Globus pallidus (tissue), 1 donor: Measurements from ENCODE around the gene TMEM69.
"Not testable (repeated sequence)": the region's sequence is repeated elsewhere in the genome, so short reads cannot be mapped to it uniquely, and the experiment has no call there.

Experiments used
- DNase-seq: peaks from one replicate; pipeline ENCODE4 v3.0.0-alpha.2; 2015; ENCODE audit warnings: low spot score

Gene TMEM69

GRCh38 chr1:45687754-45688740 is at the start of gene TMEM69:
Gene TMEM69, plus strand, starts transcription at chr1:45688181. Its CDS starts 2,888 bp downstream, at chr1:45691069.
- peak; percentile 86 for DNase-seq

GRCh38 chr1:45640293-45640692 is 47.7 kb upstream of the TMEM69 start:
- no peak for DNase-seq

- no peak for DNase-seq
These were observed 44.7 kb upstream of the TMEM69 start for GRCh38 chr1:45643321-45643720.

GRCh38 chr1:45643978-45644377 is 44.0 kb upstream of the TMEM69 start:
- DNase-seq: peak; percentile 35

GRCh38 chr1:45644661-45645060 is 43.3 kb upstream of the TMEM69 start:
- no peak for DNase-seq

GRCh38 chr1:45647248-45648021 is 40.5 kb upstream of the TMEM69 start:
- peak; percentile 41 for DNase-seq

- no peak for DNase-seq
These were observed 33.3 kb upstream of the TMEM69 start for GRCh38 chr1:45654540-45655280.

GRCh38 chr1:45656573-45657226 is 31.3 kb upstream of the TMEM69 start:
- no peak for DNase-seq

- no peak for DNase-seq
These were observed 29.8 kb upstream of the TMEM69 start for GRCh38 chr1:45658171-45658570.

- DNase-seq: no peak
These were observed 28.8 kb upstream of the TMEM69 start for GRCh38 chr1:45659222-45659621.

GRCh38 chr1:45660336-45660735 is 27.6 kb upstream of the TMEM69 start:
- no peak for DNase-seq

- no peak for DNase-seq
These were observed 21.1 kb upstream of the TMEM69 start for GRCh38 chr1:45666836-45667235.

- no peak for DNase-seq
These were observed 20.5 kb upstream of the TMEM69 start for GRCh38 chr1:45667321-45668111.

GRCh38 chr1:45668526-45668925 is 19.5 kb upstream of the TMEM69 start:
- DNase-seq: no peak

GRCh38 chr1:45669379-45669778 is 18.6 kb upstream of the TMEM69 start:
- no peak for DNase-seq

- no peak for DNase-seq
These were observed 17.9 kb upstream of the TMEM69 start for GRCh38 chr1:45669859-45670655.

GRCh38 chr1:45673956-45674355 is 14.0 kb upstream of the TMEM69 start:
- DNase-seq: no peak

GRCh38 chr1:45674478-45674877 is 13.5 kb upstream of the TMEM69 start:
- DNase-seq: no peak

GRCh38 chr1:45676553-45676952 is 11.4 kb upstream of the TMEM69 start:
- not testable (repeated sequence) for DNase-seq

GRCh38 chr1:45677751-45678245 is 10.2 kb upstream of the TMEM69 start:
- DNase-seq: no peak
